ENCODE measurements around the gene ADNP2.

DNA sequence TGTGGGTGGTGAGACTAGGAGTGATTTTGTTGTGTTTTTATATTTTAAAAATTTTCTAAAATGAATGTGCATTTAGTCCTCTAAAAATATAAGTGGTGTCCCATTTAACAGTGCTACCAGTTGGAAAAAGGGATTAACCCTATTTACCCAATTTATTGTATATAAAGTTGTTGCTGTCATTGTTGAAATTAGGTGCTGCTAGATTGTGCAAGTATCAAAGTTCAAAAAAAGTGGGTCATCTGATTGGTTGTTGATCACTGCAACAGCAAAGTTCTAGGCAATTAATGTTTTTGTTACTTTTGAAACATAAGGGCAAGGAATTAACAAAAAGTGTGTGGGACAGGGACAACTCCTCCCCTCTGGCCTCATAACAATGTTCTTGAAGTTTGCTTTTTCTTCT lies 40.6 kb downstream of the ADNP2 start:
- TF ChIP-seq, protein P1, sequence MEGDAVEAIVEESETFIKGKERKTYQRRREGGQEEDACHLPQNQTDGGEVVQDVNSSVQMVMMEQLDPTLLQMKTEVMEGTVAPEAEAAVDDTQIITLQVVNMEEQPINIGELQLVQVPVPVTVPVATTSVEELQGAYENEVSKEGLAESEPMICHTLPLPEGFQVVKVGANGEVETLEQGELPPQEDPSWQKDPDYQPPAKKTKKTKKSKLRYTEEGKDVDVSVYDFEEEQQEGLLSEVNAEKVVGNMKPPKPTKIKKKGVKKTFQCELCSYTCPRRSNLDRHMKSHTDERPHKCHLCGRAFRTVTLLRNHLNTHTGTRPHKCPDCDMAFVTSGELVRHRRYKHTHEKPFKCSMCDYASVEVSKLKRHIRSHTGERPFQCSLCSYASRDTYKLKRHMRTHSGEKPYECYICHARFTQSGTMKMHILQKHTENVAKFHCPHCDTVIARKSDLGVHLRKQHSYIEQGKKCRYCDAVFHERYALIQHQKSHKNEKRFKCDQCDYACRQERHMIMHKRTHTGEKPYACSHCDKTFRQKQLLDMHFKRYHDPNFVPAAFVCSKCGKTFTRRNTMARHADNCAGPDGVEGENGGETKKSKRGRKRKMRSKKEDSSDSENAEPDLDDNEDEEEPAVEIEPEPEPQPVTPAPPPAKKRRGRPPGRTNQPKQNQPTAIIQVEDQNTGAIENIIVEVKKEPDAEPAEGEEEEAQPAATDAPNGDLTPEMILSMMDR (IDR thresholded peaks at IDR 0.05), result no peak
- no peak for TF ChIP-seq POLR2A (IDR thresholded peaks at IDR 0.05; ENCODE audit: low read depth)

Measured in esophagus muscularis mucosa (tissue), 3 donors.